HG03066 (cell line): ENCODE data around the gene TXNDC17.
"Not testable (repeated sequence)": the region's sequence is repeated elsewhere in the genome, so short reads cannot be mapped to it uniquely, and the experiment has no call there.

Source experiments
- ATAC-seq: cut with Tn5 transposase; IDR thresholded peaks from one replicate; pipeline ENCODE4 v1.9.1; 2021; ENCODE audit warnings: low read depth; ENCODE audit not compliant: unreplicated experiment

TXNDC17 gene

GRCh38 chr17:6660101-6660500, 19.2 kb downstream of the TXNDC17 start:
- no peak for ATAC-seq

- no peak for ATAC-seq
Measured at GRCh38 chr17:6660805-6661463, 20.1 kb downstream of the TXNDC17 start.

DNA sequence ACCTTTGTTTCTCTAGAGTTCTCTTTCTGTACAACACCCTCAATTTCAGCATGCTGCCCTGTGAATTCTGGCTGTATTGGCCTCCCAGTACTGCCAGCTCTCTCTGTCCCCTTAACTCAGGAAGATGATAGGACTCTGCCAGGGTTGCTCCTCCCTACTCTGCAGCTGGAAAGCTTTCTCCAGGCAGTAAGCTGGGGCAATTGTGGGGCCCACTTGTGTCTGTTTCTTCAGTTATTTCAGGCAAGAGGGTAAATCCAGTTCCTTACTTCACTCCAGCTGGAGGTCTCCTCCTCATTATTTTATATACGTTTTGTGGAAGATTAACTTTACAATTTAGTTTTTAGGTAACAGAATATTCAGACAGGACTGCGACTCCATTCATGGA, 20.6 kb downstream of the TXNDC17 start:
- no peak for ATAC-seq

DNA sequence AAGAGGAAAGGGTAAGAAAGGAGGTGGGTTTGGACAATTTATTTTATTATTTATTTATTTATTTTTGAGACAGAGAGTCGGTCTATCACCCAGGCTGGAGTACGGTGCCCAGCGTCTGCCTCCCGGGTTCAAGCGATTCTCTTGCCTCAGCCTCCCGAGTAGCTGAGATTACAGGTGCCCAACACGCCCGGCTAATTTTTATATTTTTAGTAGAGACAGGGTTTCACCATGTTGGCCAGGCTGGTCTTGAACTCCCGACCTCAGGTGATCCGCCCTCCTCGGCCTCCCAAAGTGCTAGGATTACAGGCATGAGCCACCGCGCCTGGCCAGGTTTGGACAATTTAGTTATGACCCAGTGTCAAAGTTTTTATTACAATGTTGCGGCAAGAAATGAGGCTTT, 22.3 kb downstream of the TXNDC17 start:
- not testable (repeated sequence) for ATAC-seq

DNA sequence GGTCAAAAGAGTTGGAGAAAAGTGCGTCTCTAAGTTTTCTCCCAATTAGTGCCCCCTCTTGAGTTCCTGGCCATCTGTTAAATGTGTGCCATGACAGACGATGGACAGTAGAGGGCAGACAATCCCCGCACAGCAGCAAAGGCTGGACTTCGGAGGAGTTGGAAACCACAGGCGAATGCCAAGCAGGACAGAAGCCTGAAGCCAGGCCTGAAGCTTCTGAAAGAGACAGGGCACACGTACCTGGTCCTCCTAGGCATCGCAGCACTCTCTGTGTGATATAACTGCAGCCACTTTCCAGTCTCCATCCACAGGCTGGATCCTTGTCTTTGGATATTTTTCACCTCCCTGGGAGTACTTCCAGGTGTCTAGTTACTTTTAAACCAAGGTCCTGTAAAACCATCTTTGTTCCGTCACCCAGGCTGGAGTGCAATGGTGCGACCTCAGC, 25.2 kb downstream of the TXNDC17 start:
- ATAC-seq = no peak

- ATAC-seq = no peak
Measured at GRCh38 chr17:6666557-6666956, 25.7 kb downstream of the TXNDC17 start.

DNA sequence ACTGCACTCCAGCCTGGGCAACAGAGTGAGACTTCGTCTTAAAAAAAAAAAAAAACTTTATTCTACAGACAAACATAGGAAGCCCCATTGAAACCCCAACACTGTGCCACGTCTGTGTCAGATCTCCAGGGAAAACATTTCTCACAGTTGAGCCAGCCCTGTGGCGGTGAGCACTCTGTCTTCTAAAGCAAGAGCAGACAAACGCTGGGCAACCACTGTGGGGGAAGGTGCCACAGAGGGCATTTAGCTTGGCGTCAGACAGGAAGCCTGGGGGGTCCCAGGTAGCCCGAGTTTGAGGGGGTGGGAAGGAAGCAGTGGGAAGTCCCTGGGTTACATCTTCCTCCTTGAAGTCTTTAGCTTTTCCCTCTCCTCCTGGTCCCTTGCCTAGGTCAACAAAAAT, 26.7 kb downstream of the TXNDC17 start:
- no peak for ATAC-seq

- ATAC-seq = no peak
Measured at GRCh38 chr17:6668219-6668618, 27.4 kb downstream of the TXNDC17 start.

DNA sequence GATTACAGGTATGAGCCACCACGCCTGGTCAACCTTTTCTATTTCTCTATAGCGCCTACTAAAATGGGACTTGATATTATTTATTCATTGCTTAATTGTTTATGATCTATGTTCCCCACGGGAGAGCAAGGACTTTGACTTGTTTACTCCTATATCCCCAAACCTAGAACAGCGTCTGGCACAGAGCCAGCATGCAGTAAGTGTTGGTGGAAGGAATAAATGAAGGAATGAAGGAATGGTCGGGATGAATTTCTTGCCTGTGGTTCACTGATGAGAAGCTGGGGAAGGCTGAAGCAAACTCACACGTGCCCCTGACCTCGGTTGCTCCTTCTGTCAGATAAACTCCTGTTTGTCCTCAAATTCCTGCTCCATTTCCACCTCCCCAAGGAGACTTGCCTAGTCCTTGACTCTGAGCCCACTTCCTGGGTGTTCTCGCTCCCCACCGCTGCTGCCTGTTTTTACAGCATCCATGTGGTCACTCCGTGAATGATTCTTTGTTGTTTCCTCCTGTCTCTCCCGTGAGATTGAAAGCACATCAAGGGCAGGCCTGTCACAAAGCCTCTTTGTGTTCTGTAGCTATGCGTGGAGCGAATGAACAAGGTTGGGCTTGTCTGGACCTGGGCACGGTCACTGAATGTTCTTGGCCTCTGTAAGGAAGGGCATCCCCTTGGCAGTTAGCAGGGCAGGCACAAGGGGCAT, 28.0 kb downstream of the TXNDC17 start:
- no peak for ATAC-seq

- no peak for ATAC-seq
Measured at GRCh38 chr17:6669479-6670212, 28.8 kb downstream of the TXNDC17 start.

DNA sequence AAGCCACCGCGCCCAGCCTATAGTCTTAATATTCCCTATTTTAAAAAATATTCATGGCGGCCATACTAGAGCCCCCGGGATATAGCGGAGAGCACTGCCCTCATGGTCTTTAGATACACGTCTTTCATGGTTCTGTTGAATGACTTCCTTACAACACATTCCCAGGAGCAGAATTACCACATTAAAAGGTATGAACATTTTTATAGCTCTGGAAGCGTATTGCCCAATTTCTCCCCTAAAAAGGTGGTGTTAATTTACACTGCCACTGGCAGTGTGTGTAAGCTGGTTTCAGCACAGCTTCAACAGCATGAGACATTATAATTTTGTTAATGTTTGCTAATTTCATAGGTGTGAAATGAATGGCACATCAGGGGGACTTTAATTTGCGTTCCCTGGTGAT, 29.7 kb downstream of the TXNDC17 start:
- no peak for ATAC-seq

- no peak for ATAC-seq
Measured at GRCh38 chr17:6670999-6671398, 30.1 kb downstream of the TXNDC17 start.

DNA sequence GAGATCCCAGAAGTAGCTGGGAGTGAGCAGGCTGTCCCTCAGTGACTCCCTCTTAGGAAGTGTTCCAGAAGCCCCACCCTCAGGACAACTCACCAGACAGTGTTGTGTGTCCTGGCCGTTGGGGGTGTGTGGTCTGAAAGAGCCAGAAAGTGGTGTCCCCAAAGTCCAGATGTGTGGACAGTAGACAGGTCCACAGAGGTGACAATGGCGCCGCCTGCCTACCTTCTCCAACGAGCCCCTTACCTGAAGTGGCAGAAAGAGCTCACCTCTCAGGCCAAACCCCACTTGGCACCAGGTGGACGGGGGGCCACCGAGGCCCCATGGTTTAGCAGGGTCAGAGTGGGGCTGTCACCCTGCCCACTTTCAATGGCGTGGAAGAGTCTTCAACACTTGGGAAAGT, 30.6 kb downstream of the TXNDC17 start:
- no peak for ATAC-seq

- ATAC-seq = no peak
Measured at GRCh38 chr17:6674586-6674985, 33.7 kb downstream of the TXNDC17 start.

DNA sequence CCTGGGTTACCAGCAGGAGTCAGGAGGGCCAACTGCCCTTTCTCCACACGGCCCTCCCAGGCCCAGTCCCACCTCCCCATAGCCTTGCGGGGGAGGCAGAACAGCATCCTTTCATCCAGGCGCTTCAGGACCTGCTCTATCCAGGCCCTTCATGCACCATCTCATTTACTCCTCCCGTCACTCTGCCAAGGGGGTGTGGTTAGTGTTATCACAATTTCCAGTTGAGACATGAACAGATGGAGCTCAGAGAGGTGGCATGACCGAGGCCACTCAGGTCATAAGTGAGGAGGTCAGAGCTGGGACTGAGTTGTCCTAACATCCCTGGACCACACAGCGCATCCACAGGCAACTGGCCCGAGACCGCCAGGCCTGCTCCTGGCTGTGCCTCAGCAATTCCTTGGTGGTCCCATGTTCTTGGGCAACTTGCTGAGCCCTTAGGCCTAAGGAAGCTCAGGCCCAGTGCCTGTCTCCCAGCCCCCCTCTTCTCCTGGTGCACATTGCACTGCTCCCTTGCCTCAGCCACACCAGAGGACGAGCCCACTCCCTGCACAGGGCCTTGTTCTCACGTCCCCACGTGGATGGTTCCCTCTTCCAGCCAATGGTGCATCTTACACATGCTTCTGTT, 34.5 kb downstream of the TXNDC17 start:
- no peak for ATAC-seq

- ATAC-seq = no peak
Measured at GRCh38 chr17:6676802-6677157, 35.9 kb downstream of the TXNDC17 start.

- ATAC-seq = no peak
Measured at GRCh38 chr17:6677158-6677831, 36.4 kb downstream of the TXNDC17 start.

- no peak for ATAC-seq
Measured at GRCh38 chr17:6677946-6678345, 37.1 kb downstream of the TXNDC17 start.

- ATAC-seq = no peak
Measured at GRCh38 chr17:6679241-6679640, 38.4 kb downstream of the TXNDC17 start.

- ATAC-seq = no peak
Measured at GRCh38 chr17:6681176-6681575, 40.3 kb downstream of the TXNDC17 start.

- ATAC-seq = no peak
Measured at GRCh38 chr17:6681671-6682070, 40.8 kb downstream of the TXNDC17 start.
